GM19328 (cell line): Measurements from ENCODE around the gene RAMACL.
"Not testable (repeated sequence)": the region's sequence is repeated elsewhere in the genome, so short reads cannot be mapped to it uniquely, and the experiment has no call there.

Experiments used
- ATAC-seq: cut with Tn5 transposase; IDR thresholded peaks from one replicate; pipeline ENCODE4 v1.9.1; 2021; ENCODE audit warnings: mild to moderate bottlenecking, moderate library complexity; ENCODE audit not compliant: unreplicated experiment

Gene RAMACL

GRCh38 chr6:166586424-166587156 is at the start of gene RAMACL:
TSS of gene RAMACL (minus strand) at chr6:166586678. CDS start at chr6:166586477, 201 bp downstream.
- ATAC-seq: peak; percentile 70

- ATAC-seq: no peak
Observed at GRCh38 chr6:166635013-166635970, 48.8 kb upstream of the RAMACL start.

- ATAC-seq: not testable (repeated sequence)
Observed at GRCh38 chr6:166634581-166634980, 48.1 kb upstream of the RAMACL start.

GRCh38 chr6:166633732-166634535 is 47.5 kb upstream of the RAMACL start:
- ATAC-seq: no peak

- ATAC-seq: no peak
Observed at GRCh38 chr6:166632731-166633130, 46.3 kb upstream of the RAMACL start.

- no peak for ATAC-seq
Observed at GRCh38 chr6:166630462-166630861, 44.0 kb upstream of the RAMACL start.

GRCh38 chr6:166629628-166630027 is 43.1 kb upstream of the RAMACL start:
- ATAC-seq: no peak

- peak; percentile 25 for ATAC-seq
Observed at GRCh38 chr6:166627875-166628801, 41.7 kb upstream of the RAMACL start.

- ATAC-seq: peak; percentile 90
Observed at GRCh38 chr6:166627033-166627874, 40.8 kb upstream of the RAMACL start, which contains the start of gene RPS6KA2. TSS of gene RPS6KA2 (minus strand) at chr6:166627251. CDS start at chr6:166627019, 232 bp downstream.

- peak; percentile 1 for ATAC-seq
Observed at GRCh38 chr6:166626177-166627032, 39.9 kb upstream of the RAMACL start.

GRCh38 chr6:166625356-166625755 is 38.9 kb upstream of the RAMACL start:
- no peak for ATAC-seq

GRCh38 chr6:166624275-166624674 is 37.8 kb upstream of the RAMACL start:
- no peak for ATAC-seq

- ATAC-seq: no peak
Observed at GRCh38 chr6:166623318-166623717, 36.8 kb upstream of the RAMACL start.

- ATAC-seq: no peak
Observed at GRCh38 chr6:166621114-166621540, 34.6 kb upstream of the RAMACL start.

GRCh38 chr6:166620478-166621113 is 34.1 kb upstream of the RAMACL start:
- ATAC-seq: no peak

- no peak for ATAC-seq
Observed at GRCh38 chr6:166619912-166620311, 33.4 kb upstream of the RAMACL start.
